SHP77 treated with DMSO at 0.1 percent for 48 hours (cell line): ENCODE measurements around the gene TBC1D4.
"Not testable (repeated sequence)": the region's sequence is repeated elsewhere in the genome, so short reads cannot be mapped to it uniquely, and the experiment has no call there.

Experiments used
- DNase-seq: peaks from one replicate; lab custom pipeline; 2025; lab: John Stamatoyannopoulos, UW

TBC1D4 gene

DNA sequence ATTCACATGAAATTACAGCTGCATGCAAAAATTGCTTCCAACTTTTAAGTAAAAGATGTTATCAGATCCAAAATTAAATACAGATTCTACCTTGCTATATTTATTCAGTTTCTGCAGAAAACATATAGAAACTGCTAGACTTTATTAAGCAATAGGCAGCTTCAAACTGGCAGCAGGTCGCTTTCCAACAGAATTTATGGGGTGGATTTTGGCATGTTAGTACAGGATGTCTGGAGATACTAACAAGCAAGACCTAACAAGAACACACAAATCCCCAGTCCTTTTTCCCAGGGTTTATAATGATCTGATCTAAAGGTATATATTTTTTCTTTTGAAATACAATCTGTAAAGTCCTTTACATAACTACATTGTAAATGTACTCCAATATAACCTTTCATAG lies 27.5 kb downstream of the TBC1D4 start:
- DNase-seq, result no peak

DNA sequence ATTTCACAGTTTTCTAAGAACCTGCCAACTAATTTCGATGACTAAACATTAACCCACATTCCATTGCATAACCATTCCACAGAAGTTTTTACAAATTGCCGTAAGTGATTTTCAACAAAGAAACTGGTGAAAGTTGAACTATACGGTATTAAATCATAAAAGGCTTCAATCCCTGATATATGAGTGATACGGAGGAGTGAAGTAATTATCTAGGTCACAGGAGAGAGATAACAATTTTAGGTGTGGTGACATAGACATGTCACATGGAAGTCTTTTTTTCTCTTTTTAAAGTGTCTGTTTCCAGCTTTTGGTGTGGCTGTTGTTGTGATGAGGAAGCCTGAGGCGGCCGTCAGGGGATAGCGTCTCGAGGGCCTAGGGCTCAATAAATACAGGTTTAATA lies 29.4 kb downstream of the TBC1D4 start:
- no peak for DNase-seq

DNA sequence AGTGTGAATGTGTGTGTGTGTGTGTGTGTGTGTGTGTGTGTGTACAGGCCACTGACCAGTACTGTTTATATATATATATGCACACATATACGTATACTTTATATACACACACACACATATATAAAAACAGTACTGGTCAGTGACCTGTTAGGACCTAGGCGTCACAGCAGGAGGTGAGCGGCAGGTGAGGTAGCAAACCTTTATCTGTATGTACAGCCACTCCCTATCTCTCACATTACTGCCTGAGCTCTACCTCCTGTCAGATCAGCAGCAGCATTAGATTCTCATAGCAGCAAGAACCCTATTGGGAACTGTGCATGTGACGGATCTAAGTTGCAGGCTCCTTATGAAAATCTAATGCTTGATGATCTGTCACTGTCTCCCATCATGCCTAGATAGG lies 34.5 kb downstream of the TBC1D4 start:
- no peak for DNase-seq

GRCh38 chr13:75446874-75447273 lies 35.1 kb downstream of the TBC1D4 start:
- no peak for DNase-seq

- no peak for DNase-seq
Observed at GRCh38 chr13:75445717-75446499, 36.1 kb downstream of the TBC1D4 start.

- no peak for DNase-seq
Observed at GRCh38 chr13:75444016-75444415, 38.0 kb downstream of the TBC1D4 start.

DNA sequence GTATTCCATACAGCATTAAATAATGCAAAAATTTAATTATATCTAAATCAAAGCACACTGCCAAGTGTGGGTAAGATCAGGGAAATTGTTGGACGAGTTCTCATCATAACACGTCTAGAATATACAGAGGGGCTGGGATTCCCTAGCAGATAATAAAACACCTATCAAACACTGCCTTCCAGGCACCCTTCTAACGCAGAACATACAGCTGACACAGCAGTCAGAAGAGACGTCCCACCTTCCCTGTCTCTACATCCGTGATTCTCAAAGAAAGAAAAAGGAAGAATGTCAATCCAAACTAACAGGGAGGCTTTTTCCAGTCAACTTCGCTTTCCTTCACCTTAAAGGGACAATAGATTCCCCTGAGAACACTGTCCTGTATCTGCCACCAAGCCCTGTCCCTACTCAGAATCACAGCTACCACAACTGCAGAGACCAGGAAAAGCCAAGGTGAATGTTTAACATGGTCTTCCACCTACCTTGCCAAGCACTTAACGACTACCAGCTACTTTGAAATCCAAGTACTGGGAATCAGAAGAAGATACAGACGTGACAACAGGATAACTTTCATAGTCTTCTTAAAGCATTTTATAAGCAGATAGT lies 38.5 kb downstream of the TBC1D4 start:
- no peak for DNase-seq

GRCh38 chr13:75442736-75443234 lies 39.2 kb downstream of the TBC1D4 start:
- no peak for DNase-seq

DNA sequence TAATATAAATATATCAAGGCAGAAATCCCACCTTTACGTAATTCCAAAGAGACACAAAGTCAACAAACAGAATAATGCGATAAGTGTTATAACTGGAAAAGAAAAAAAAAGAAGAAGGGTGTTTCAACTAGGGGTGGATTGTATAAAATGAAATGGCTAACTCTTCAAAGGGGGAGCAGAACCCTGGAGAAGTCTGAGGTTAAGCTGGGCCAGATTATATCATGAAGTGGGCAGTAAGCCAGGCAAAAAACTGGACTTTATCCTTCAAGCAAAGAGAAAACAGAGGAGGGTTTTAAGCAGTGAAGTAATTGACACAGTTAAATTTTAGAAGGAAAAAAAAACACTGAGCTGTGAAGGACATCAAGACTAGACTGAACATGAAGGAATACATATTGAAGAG lies 41.9 kb downstream of the TBC1D4 start:
- DNase-seq, result no peak

- DNase-seq, result no peak
Observed at GRCh38 chr13:75437582-75438318, 44.2 kb downstream of the TBC1D4 start.

GRCh38 chr13:75434126-75434525 lies 47.8 kb downstream of the TBC1D4 start:
- DNase-seq, result not testable (repeated sequence)

GRCh38 chr13:75432811-75433244 lies 49.1 kb downstream of the TBC1D4 start:
- peak; percentile 10 for DNase-seq

GRCh38 chr13:75432045-75432444 lies 49.9 kb downstream of the TBC1D4 start:
- DNase-seq, result no peak

GRCh38 chr13:75430436-75431209 lies 51.3 kb downstream of the TBC1D4 start:
- DNase-seq, result no peak

DNA sequence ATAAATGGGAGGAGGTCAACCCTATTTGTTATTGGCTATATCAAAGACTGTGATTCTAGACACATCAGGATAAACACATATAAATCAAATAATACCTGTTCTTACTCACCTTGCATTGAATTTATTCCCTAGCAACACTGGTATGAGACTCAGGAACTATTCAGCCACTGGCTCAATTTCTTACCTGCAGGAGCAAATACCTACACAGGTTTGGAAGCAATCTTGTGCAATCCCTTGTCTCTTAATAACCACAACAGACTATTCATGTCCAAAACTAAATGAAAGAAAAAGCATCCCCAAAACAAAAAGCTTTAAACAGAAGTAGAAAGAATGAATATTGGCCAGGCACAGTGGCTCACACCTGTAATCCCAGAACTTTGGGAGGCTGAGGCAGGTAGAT lies 55.5 kb downstream of the TBC1D4 start:
- DNase-seq, result no peak

GRCh38 chr13:75425216-75426009 lies 56.6 kb downstream of the TBC1D4 start:
- no peak for DNase-seq

DNA sequence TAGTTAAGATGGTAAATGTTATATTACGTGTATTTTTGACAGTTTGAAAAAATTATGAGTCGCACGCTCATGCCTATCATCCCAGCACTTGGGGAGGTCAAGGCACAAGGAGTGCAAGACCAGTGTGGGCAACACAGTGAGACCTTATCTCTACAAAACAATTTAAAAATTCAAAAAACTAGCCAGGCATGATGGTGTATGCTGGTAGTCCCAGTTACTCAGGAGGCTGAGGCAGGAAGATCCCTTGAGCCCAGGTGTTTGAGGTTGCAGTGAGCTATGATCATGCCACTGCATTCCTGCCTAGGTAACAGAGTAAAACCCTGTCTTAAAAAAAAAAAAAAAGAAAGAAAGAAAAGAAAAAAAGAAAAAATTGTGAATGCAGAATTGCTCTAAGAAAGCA lies 58.0 kb downstream of the TBC1D4 start:
- no peak for DNase-seq

DNA sequence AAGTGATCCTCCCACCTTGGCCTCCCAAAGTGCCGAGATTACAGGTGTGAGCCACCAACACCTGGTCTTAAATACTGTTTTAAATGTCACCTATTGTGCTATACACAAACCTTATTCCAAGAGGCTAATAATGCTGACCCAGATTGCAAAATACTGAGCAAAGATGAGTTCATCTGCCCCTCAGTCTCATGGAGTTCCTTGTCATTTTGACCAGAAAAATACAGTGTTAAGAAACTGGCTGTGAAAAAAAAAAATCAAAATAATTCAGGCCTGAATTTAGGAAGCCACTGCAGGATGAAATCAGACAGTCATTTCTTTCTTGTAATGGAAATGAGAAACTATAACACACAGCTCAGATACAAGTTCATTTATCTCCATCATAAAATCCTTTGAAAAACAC lies 59.9 kb downstream of the TBC1D4 start:
- no peak for DNase-seq

DNA sequence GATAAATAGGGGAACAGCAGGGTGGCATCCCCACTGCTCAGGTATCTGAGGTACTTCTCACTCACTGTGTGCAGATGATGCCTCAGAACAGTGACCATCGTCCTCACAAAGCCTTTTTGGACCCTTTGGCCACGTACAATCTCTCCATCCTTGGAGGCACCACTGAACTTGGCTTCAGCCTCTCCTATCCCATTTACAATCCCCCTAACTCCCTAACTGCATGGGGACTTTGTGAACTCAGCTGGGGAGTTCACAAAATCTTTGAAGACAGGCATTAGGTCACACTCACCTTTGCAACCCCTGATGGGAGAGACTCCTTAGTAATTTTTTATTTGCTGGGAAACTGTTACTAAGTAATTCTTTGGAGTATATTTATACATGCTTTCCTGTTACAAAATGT lies 60.8 kb downstream of the TBC1D4 start:
- DNase-seq, result no peak

- DNase-seq, result no peak
Observed at GRCh38 chr13:75419656-75420055, 62.3 kb downstream of the TBC1D4 start.

DNA sequence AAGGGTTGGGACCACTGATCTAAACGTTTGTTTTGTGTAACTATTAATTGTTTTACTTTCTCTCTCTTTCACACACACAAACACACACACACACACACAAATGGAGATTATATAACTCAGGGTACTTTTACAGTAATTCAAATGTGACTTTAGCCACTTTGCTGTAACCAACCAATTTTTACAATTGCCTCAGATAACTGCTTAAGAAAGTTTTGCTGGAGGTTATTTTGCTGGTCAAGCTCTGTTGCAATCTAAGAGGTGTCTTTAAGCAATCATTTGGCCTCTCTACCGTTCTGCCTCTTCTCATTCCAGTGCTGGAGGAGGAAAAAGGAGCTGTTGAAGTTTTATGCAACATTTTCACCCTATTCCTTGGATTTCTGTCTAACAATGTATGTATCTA lies 63.0 kb downstream of the TBC1D4 start:
- DNase-seq, result no peak
